HG03097 (cell line): ENCODE results near the gene HOXD11.

Experiments used
- ATAC-seq: cut with Tn5 transposase; IDR thresholded peaks from one replicate; pipeline ENCODE4 v1.9.1; 2021; ENCODE audit not compliant: unreplicated experiment, low FRiP score

The HOXD11 gene

GRCh38 chr2:176103742-176104315 lies 3.3 kb upstream of the HOXD11 start:
- ATAC-seq = no peak

DNA sequence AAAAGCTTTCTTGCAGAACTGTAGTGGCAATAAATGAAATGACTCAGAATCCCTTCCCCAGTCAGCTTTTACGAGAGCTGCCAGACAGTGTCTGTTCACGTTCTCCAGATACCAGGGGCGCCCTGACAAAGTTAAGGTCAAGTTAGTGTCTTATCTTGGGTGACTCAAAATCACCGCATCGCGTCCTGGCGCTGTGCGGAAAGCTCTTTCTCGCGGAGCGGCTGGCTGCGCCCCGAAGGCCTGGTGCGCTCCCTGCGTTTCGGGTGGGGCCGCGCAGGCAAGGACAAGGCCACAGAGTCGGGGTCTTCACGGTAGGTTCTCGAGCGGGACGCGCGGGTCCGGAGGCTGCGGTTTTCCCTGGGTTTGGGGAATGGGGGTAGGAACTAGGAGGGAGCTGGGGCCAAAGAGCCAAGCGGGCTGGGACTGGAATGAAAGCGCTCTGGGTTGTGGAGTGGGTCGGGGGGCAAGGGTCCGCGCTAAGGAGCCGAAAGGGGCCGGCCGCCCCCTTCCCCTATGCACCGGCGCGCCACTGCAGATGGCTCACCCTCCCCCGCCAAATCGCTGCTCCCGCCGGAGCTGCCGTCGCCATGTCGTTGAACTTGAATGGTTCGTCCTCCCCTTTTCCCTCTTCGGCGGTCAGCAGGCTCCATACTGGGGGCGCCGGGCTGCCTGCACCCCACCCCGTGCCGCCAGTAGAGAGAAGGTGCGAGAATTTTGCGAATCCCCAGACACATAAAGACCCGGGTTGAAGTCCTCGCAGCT lies 2.6 kb upstream of the HOXD11 start:
- ATAC-seq = no peak

DNA sequence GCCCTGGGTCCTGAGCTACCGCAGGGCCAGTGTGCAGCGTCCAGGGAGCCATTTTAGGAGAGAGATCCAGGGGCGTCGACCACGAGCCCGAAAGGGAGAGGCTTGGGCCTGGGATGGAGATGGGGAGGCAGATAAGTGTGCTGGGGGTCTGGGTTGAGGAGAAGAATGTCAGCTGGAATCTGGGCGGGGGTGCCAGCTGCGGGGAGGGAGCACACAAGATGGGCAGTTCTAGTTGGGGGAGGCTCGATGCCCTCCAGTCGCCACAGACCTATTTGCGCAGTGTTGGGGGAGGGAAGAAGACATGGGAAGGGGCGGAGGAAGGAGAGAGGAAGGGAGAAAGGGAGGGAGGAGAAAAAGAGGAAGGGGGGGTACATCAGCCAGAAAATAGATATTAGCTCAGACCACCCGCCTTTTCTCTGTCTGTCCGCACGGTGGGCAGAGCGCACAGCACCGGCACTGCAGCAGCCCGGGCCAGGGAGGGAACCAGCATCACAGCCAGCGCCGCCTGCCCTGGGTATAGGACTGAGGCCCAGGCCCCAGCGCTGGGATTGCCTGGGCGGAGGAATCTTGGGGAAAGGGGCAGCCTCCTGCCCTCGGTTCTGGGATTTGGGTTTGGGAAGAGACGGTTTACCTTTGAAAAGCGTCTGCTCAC lies 1.9 kb upstream of the HOXD11 start:
- no peak for ATAC-seq

GRCh38 chr2:176105730-176106580 lies 1.1 kb upstream of the HOXD11 start:
- no peak for ATAC-seq

DNA sequence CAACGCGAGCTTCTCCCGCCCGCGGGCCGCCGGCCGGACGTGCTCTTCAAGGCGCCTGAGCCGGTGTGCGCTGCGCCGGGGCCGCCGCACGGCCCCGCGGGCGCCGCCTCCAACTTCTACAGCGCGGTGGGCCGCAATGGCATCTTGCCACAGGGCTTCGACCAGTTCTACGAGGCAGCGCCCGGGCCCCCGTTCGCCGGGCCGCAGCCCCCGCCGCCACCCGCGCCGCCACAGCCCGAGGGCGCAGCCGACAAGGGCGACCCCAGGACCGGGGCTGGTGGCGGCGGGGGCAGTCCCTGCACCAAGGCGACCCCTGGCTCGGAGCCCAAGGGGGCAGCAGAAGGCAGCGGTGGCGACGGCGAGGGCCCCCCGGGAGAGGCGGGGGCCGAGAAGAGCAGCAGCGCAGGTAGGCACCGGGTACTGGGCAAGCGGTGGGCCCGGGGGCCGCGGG lies 676 bp downstream of the HOXD11 start:
- ATAC-seq = no peak

DNA sequence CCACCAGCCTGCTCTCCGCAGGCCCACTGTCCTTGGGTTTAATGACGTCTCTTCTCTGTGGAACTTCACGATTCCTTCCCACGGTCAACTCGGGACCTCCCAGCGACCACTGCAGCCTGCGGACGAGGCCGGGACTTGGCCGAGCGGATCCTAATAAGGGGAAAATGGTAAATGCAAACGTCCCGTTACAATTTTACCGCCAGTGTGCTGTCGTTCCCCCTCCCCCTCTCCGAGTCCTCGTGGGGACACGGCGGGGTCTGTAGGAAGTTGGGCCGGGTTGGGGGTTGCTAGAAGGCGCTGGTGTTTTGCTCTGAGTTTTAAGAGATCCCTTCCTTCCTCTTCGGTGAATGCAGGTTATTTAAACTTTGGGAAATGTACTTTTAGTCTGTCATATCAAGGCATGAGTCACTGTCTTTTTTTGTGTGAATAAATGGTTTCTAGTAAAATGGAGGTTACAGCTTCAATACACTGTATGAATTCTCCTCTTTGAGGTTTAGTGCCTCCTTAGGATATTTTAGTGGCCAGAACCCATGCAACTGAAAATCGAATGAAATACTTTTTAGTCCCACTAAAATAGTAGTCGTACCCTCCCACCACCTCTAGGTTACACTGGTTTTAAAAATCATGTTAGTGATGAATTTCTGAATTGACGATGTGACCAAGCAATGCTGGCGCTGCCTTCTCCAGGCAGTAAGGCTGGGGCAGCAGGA lies 2.3 kb downstream of the HOXD11 start:
- ATAC-seq = no peak

DNA sequence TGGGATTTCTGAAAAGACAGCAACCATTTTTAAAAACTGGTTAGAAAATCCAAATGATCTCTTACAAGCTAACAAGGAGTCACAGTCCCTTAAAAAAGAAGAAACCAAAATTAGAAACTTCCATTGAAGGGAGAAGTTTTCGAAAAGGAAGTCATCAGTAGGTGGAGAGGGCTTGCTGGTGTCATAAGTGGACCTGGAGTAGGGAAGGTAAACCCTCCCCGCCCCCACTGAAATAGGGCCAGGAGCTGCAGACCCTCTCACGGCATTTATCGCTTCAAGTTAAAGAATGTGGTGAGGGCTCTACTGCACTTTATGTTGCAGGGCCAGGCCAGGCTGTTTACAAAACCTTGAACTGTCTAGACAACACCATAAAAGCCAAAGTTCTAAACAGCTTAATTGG lies 2.9 kb downstream of the HOXD11 start:
- ATAC-seq = no peak

- ATAC-seq = no peak
Observed at GRCh38 chr2:176110415-176111308, 3.6 kb downstream of the HOXD11 start.

DNA sequence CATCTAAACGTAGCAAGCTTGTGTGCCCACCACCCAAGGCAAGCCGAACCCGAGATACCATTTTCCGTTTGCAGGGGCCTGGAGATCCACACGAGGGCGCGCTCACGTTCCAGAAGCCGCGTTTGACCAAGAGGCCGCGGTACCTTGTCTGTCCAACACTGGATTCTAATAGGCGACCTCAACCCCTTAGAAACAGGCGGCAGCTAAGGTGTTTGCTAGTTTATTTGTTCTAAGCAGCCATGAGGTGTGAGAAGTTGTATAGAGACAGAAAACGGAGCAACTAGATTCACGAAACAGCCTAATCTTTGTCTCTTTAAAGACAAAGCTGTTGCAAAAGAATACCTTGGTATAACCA lies 4.2 kb downstream of the HOXD11 start:
- no peak for ATAC-seq

DNA sequence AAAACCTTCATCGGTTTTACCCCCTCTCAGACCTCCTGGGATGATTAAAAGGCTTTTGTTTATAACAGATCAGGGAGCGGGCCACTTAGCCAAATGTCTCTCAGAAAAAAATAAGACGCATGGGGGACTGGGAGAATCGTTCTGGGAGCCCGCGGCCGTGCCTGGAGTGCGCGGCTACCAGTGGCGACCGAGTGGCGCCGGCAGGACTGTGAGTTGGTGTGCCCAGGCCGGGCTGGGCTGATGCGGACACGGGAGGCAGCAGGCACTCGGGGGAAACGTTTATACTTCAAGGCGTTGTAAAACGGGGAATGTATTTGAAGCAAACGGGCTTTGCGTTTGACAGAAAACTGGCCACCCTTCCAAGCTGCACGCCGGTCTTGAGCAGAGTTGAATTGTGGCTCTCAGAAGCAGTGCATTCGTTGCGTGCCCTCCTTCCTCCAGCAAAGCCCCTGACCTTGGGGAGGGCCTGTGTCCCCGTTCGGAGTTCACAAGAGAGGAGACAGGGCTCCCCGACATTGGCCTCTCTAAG lies 4.8 kb downstream of the HOXD11 start:
- ATAC-seq = no peak

- ATAC-seq = no peak
Observed at GRCh38 chr2:176112375-176113302, 5.6 kb downstream of the HOXD11 start.

DNA sequence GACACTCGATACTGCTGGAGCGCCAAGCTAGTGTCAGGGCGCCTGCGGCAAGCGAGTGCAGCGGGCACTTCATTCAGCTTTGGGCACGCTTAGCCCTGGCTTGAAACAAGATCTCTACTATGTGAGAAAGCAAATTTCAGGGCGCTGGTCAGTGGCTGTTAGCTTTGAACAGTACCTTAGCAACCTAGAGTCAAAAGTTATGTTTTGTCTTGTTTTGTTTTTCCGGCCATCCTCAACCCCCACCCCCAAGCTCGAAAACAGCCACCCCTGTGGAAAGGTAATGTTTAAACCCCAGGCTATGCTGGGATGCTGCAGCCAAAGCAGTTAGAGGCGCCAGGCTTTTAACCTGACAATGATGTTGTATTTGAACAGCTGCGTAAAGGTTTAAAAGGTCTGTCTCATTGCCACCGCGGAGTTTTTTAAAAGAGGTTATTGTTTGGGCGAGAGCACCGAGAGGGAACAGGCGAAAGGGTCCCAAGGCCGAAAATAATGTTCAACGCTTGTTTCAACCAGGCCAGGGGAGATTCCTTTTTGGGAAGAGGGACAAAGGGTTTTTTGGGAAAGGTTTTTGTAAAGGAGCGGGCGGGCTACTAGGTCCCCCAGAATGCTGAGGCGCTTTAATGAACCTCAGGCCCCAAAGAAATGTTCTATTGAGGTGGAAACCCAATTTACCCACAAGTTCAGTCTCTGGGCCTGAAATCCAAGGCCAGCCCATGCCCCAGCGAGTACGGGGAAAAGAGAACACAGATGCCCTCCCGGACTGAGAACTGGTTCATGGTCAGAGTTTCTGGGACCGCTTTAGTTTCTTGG lies 7.2 kb downstream of the HOXD11 start:
- no peak for ATAC-seq

- ATAC-seq = no peak
Observed at GRCh38 chr2:176114930-176115625, 8.0 kb downstream of the HOXD11 start.

- ATAC-seq = no peak
Observed at GRCh38 chr2:176115883-176116813, 9.1 kb downstream of the HOXD11 start, which contains the start of gene HOXD10. HOXD10 (plus strand) TSS chr2:176116778; CDS start chr2:176116834, 56 bp downstream.

GRCh38 chr2:176117162-176117822 lies 10.2 kb downstream of the HOXD11 start:
- no peak for ATAC-seq
